SK-N-MC (cell line): ENCODE data around the gene ZNF426.
"Not testable (repeated sequence)": the region's sequence is repeated elsewhere in the genome, so short reads cannot be mapped to it uniquely, and the experiment has no call there.

Source experiments
- DNase-seq: peaks from one replicate; pipeline ENCODE4 v3.0.0-alpha.2; 2011; ENCODE audit warnings: low read depth, low spot score
- H3K27ac ChIP-seq: fragments of 200-600 bp; sonication (generic); 2 replicates; pipeline ENCODE4 v1.5.1; 2016; ENCODE audit warnings: mixed run types
- H3K36me3 ChIP-seq: fragments of 200-600 bp; sonication (generic); 2 replicates; pipeline ENCODE4 v1.6.1; 2017; ENCODE audit warnings: antibody characterized with exemption, low read length, mixed read lengths; ENCODE audit not compliant: insufficient read depth
- H3K4me3 ChIP-seq: fragments of 200-600 bp; sonication (generic); 2 replicates; pipeline ENCODE4 v1.5.1; 2016
- H3K9ac ChIP-seq: fragments of 200-600 bp; sonication (generic); 2 replicates; pipeline ENCODE4 v1.8.0; 2017; ENCODE audit warnings: mixed run types, mixed read lengths; ENCODE audit not compliant: insufficient read length
- H3K9me3 ChIP-seq: fragments of 200-600 bp; sonication (generic); 2 replicates; pipeline ENCODE4 v1.6.1; 2017; ENCODE audit warnings: low read depth, mild to moderate bottlenecking, antibody characterized with exemption, low read length, moderate library complexity, mixed read lengths
- EZH2 ChIP-seq: fragments of 200-600 bp; sonication (generic); IDR thresholded peaks from one replicate; pipeline ENCODE4 v1.6.1; 2017; ENCODE audit warnings: antibody characterized with exemption
- FOXP2 ChIP-seq: optimal IDR thresholded peaks from 2 replicates; pipeline ENCODE3; 2011; ENCODE audit warnings: mild to moderate bottlenecking, moderate library complexity; ENCODE audit not compliant: insufficient read depth; ENCODE audit errors: extremely low read length, control extremely low read depth
- POLR2AphosphoS5 ChIP-seq: IDR thresholded peaks from 2 replicates; pipeline ENCODE4 v1.6.1; 2012; ENCODE audit warnings: mild to moderate bottlenecking, low read depth, low read length, borderline replicate concordance

The ZNF426 gene

DNA sequence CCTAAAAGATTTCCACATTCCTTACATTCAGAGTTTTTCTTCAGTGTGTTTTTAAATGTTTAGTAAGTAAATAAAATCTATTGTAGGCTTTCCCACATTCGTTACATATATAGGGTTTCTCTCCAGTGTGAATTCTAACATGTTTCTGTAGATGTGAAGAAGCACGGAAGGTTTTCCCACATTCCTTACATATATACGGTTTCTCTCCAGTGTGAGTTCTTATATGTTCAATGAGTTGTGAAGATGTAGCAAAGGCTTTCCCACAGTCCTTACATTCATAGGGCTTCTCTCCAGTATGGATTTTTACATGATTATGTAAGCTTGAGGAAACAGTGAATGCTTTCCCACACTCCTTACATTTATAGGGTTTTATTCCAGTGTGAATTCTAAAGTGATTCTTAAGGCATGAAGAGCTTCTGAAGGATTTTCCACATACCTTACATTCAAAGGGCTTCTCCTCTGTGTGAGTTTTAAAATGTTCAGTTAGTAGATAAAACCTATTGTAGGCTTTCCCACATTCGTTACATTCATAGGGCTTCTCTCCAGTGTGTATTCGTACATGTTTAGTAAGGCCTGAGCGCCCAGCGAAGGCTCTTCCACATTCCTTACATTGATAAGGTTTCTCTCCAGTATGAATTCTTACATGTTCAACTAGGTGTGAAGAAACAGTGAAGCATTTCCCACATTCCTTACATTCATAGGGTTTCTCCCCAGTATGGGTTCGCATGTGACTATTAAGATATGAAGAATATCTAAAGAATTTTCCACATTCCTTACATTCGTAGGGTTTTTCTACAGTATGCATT lies 27.7 kb upstream of the ZNF426 start:
- TF ChIP-seq FOXP2, result no peak
- TF ChIP-seq POLR2AphosphoS5, result no peak
- no peak for TF ChIP-seq EZH2
- Histone ChIP-seq H3K4me3 (peak overlapping the region; percentile 26), H3K36me3 (peaks cover 99% of the 10 kb centered on the region), H3K9me3 (peaks cover 75% of the 10 kb centered on the region), H3K27ac (no peak overlapping the region), H3K9ac (no peak overlapping the region)
- no peak for DNase-seq

DNA sequence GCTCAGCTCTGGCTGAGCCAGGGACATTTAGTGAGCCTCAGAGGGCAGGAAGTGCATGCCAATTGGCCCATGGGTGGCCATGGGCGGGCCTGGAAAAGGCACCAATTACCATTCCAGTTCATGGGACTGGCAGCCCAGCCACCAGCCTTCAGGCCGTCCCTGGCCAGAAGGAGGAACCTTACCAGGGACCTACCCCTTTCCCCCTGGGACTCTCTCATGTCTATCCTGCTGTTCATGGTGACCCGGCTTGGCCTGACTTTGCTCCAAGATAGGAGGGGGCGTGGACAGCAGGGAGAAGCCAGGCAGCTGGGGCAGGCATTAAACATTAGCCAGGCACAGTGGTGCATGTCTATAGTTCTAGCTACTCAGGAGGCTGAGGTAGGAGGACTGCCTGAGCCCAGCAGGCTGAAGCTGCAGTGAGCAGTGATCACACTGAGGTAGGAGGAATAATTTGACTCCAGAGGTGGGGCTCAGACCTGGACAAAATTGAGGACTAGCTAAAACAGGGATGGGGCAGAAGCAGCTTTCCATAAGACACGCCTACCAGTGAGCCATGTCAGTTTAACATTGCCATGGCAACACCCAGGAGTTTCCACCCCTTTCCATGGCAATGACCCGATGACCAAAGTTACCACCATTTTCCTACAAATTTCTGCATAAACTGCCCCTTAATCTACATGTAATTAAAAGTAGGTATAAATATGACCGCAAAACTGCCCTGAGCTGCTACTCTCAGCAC lies 14.3 kb upstream of the ZNF426 start:
- Histone ChIP-seq H3K9me3 (no peaks in the 10 kb centered on the region), H3K27ac (no peak overlapping the region), H3K36me3 (no peaks in the 10 kb centered on the region), H3K9ac (no peak overlapping the region), H3K4me3 (no peak overlapping the region)
- no peak for DNase-seq
- TF ChIP-seq POLR2AphosphoS5, result no peak
- no peak for TF ChIP-seq FOXP2
- TF ChIP-seq EZH2, result no peak

- no peak overlapping the region for H3K27ac ChIP-seq
- H3K4me3 ChIP-seq, result no peak overlapping the region
- H3K36me3 ChIP-seq, result no peaks in the 10 kb centered on the region
- H3K9me3 ChIP-seq, result no peaks in the 10 kb centered on the region
- TF ChIP-seq FOXP2 (no peak), POLR2AphosphoS5 (no peak), EZH2 (no peak)
- H3K9ac ChIP-seq, result no peak overlapping the region
- no peak for DNase-seq
Measured at GRCh38 chr19:9547870-9548269, 9.4 kb upstream of the ZNF426 start.

DNA sequence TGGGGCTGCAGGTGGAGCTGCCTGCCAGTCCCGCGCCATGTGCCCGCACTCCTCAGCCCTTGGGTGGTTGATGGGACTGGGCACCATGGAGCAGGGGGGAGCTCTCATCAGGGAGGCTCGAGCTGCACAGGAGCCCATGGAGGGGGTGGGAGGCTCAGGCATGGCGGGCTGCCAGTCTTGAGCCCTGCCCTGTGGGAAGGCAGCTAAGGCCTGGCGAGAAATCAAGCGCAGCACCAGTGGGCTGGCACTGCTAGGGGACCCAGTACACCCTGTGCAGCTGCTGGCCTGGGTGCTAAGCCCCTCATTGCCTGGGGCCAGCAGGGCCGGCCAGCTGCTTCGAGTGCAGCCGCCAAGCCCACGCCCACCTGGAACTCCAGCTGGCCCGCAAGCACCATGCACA lies 2.8 kb upstream of the ZNF426 start:
- H3K9me3 ChIP-seq, H3K4me3 ChIP-seq, DNase-seq, H3K9ac ChIP-seq, H3K27ac ChIP-seq, H3K36me3 ChIP-seq: not testable (repeated sequence)

DNA sequence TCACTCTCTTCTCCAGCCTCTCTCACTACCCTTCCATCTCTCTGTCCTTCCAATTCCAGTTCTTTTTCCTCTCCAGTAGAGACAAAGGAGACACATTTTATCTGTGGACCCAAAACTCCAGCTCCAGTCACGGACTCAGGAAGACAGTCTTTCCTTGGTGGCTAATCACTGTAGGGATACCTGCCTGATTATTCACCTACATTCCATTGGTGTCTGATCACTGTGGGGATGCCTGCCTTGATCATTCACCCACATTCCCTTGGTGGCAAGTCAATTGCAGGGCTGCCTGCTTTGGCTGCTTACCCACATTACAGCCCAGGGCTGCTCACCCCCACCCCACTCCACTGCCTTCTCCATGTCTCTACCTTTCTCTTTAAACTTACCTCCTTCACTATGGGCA lies 1.5 kb upstream of the ZNF426 start:
- H3K36me3 ChIP-seq, result peaks cover 17% of the 10 kb centered on the region; the same call in 1 of the 2 replicates
- not testable (repeated sequence) for H3K9ac ChIP-seq, DNase-seq, H3K9me3 ChIP-seq, H3K4me3 ChIP-seq, H3K27ac ChIP-seq

DNA sequence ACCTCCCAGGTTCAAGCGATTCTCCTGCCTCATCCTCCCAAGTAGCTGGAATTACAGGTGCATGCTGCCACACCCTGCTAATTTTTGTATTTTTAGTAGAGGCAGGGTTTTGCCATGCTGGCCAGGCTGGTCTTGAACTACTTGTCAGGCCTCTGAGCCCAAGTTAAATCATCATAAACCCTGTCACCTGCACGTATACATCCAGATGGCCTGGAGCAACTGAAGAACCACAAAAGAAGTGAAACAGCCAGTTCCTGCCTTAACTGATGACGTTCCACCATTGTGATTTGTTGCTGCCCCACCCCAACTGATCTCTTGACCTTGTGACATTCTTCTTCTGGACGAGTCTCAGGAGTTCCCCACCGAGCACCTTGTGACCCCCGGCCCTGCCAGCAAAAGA lies 756 bp upstream of the ZNF426 start:
- not testable (repeated sequence) for H3K9ac ChIP-seq, DNase-seq, H3K27ac ChIP-seq, H3K4me3 ChIP-seq, H3K9me3 ChIP-seq
- peaks cover 24% of the 10 kb centered on the region; the same call in 1 of the 2 replicates for H3K36me3 ChIP-seq

DNA sequence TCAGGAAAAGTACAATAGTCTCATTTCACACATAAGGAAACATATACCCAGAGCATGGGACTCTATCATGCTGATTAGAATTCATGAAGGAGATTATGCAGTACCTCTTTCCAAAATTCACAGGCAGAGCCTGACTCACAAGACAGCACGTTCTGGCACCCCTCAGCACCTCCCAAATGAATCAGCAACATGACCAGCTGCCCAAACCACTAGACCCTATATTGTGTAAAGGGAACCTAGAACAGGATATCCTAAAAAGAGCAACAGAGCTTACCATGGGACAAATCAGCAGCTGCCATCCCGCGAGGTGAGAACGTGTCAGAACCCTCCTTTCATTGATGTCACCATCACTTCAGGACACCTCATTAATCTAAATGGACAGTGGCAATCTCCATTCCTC lies 2.5 kb downstream of the ZNF426 start:
- H3K4me3 ChIP-seq, result no peak overlapping the region
- no peak overlapping the region for H3K27ac ChIP-seq
- H3K9me3 ChIP-seq, result peaks cover 4% of the 10 kb centered on the region; the same call in 1 of the 2 replicates
- peaks cover 53% of the 10 kb centered on the region; the same call in 1 of the 2 replicates for H3K36me3 ChIP-seq
- H3K9ac ChIP-seq, result no peak overlapping the region
- TF ChIP-seq EZH2 (no peak), POLR2AphosphoS5 (no peak), FOXP2 (no peak)
- no peak for DNase-seq

DNA sequence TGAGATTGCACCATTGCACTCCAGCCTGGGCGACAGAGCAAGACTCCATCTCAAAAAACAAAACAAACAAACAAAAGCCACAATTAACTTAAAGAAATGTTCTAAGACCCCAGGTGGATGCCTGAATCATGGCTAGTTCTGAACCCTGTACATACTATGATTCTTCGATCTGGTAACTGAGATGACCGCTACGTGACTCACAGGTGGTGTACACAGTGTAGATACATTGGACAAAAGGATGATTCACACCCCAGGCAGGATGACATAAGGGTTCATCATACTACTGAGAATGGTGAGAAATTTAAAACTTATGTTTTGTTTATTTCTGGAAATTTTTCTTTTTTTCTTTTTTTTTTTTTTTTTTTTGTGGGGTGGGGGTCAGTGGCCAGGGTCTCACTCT lies 6.5 kb downstream of the ZNF426 start:
- H3K4me3 ChIP-seq, result no peak overlapping the region
- TF ChIP-seq EZH2, result no peak
- no peak for TF ChIP-seq FOXP2
- TF ChIP-seq POLR2AphosphoS5, result no peak
- H3K36me3 ChIP-seq, result peaks cover 85% of the 10 kb centered on the region
- no peak overlapping the region for H3K27ac ChIP-seq
- peaks cover 25% of the 10 kb centered on the region for H3K9me3 ChIP-seq
- DNase-seq, result no peak
- H3K9ac ChIP-seq, result no peak overlapping the region

DNA sequence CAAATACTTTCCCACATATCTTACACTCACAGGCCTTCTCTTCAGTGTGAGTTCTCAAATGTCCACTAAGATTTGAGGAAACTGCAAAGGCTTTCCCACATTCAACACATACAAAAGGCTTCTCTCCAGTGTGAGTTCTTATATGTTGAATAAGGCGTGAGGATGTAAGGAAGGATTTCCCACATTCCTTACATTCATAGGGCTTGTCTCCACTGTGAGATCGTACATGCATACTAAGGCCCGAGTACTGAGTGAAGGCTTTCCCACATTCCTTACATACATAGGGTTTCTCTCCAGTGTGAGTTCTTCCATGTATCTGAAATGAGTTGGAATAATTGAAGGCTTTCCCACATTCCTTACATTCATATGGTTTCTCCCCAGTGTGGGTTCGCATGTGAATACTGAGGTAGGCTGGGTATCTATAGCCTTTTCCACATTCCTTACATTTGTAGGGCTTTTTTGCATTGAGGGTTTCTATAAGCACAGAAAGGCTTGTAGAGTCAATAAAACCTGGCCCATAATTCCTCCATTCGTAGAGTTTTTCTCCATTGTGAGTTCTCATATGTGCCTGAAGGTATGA lies 9.6 kb downstream of the ZNF426 start:
- Histone ChIP-seq H3K36me3 (peaks cover 59% of the 10 kb centered on the region), H3K4me3 (no peak overlapping the region)

More for the DNA sequence above, 9.6 kb downstream of the ZNF426 start:
- no peak for TF ChIP-seq FOXP2
- TF ChIP-seq POLR2AphosphoS5, result no peak
- TF ChIP-seq EZH2, result no peak
- no peak for DNase-seq
- no peak overlapping the region for H3K27ac ChIP-seq
- H3K9me3 ChIP-seq, result peaks cover 31% of the 10 kb centered on the region
- H3K9ac ChIP-seq, result no peak overlapping the region
